ENCODE data around the gene ZNF678. TPM values are rescaled to one million over a fixed set of nuclear protein-coding genes. Genes with fewer than 3 reads are reported as not detected.

ZNF678 gene
- total RNA-seq, 2 donors from 2014 or later = 17.0 to 21.4 TPM

DNA sequence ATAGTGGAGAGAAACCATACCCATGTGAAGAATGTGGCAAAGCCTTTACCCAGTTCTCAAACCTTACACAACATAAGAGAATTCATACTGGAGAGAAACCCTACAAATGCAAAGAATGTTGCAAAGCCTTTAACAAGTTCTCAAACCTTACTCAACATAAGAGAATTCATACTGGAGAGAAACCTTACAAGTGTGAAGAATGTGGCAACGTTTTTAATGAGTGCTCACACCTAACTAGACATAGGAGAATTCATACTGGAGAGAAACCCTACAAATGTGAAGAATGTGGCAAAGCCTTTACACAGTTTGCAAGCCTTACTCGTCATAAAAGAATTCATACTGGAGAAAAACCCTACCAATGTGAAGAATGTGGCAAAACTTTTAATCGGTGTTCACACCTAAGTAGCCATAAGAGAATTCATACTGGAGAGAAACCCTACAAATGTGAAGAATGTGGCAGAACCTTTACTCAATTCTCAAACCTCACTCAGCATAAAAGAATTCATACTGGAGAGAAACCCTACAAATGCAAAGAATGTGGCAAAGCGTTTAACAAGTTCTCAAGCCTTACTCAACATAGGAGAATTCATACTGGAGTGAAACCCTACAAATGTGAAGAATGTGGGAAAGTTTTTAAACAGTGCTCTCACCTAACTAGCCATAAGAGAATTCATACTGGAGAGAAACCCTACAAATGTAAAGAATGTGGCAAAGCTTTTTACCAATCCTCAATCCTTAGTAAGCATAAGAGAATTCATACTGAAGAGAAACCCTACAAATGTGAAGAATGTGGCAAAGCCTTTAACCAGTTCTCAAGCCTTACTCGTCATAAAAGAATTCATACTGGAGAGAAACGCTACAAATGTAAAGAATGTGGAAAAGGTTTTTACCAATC, 91.7 kb downstream of the ZNF678 start:
- Histone ChIP-seq H3K27ac (no peak overlapping the region), H3K4me3 (no peak overlapping the region), H3K9me3 (peaks cover 6% of the 10 kb centered on the region), H3K27me3 (replicated peaks; ENCODE audit: insufficient read depth) (no peaks in the 10 kb centered on the region), H3K36me3 (peaks cover 5 to 10% of the 10 kb centered on the region in 2 donors), H3K4me1 (replicated peaks) (no peaks in the 10 kb centered on the region)
- DNase-seq (ENCODE audit: low spot score) = no peak
- no peak for TF ChIP-seq POLR2AphosphoS5 (IDR thresholded peaks at IDR 0.05)
- TF ChIP-seq POLR2A (IDR thresholded peaks at IDR 0.05) = no peak
- no peak for TF ChIP-seq CTCF (IDR thresholded peaks at IDR 0.05)
- intact Hi-C loops (cut with DNase I) = no loop called here
- 92% methylated on average over 6 of the region's 6 CpGs for WGBS

DNA sequence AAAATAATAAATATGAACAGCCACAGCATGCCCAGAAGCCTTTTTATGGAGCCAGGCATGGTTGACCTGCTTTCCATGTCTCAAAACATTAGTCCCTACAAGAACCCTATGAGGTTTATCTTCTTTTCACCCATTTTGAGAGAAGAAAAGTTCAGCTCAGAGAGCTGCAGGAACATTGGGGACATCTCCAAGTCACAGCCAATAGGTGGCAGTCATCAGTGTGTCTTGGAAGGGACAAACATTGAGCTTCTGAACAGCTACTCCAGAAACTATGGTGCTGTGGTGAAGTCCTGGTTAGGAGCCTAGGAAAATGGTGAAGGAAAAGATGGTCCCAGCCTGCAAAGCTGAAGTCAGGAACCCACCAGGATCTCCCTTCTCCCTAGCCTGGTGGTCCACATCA, 98.1 kb downstream of the ZNF678 start:
- intact Hi-C loops (cut with DNase I) = no loop called here
- no peaks in the 10 kb centered on the region for H3K4me1 ChIP-seq (replicated peaks)
- TF ChIP-seq POLR2A (IDR thresholded peaks at IDR 0.05) (no peak), POLR2AphosphoS5 (IDR thresholded peaks at IDR 0.05) (no peak), CTCF (IDR thresholded peaks at IDR 0.05) (no peak)
- H3K27me3 ChIP-seq (replicated peaks; ENCODE audit: insufficient read depth) = no peaks in the 10 kb centered on the region
- H3K36me3 ChIP-seq = no peaks in the 10 kb centered on the region
- no peak for DNase-seq (ENCODE audit: low spot score)
- H3K27ac ChIP-seq = no peak overlapping the region
- no peaks in the 10 kb centered on the region for H3K9me3 ChIP-seq
- H3K4me3 ChIP-seq = no peak overlapping the region

- DNase-seq (ENCODE audit: low spot score) = no peak
- Histone ChIP-seq H3K4me3 (no peak overlapping the region), H3K27ac (no peak overlapping the region), H3K4me1 (replicated peaks) (no peaks in the 10 kb centered on the region), H3K36me3 (no peaks in the 10 kb centered on the region), H3K27me3 (replicated peaks; ENCODE audit: insufficient read depth) (no peaks in the 10 kb centered on the region), H3K9me3 (no peaks in the 10 kb centered on the region)
- WGBS = 96% methylated on average over 2 of the region's 2 CpGs
- intact Hi-C loops (cut with DNase I) = no loop called here
- no peak for TF ChIP-seq POLR2AphosphoS5 (IDR thresholded peaks at IDR 0.05)
- no peak for TF ChIP-seq CTCF (IDR thresholded peaks at IDR 0.05)
- TF ChIP-seq POLR2A (IDR thresholded peaks at IDR 0.05) = no peak
Observed at GRCh38 chr1:227662933-227663332, 99.6 kb downstream of the ZNF678 start.

GRCh38 chr1:227666286-227666685, 102.9 kb downstream of the ZNF678 start:
- WGBS = 92% methylated on average over 2 of the region's 2 CpGs
- Histone ChIP-seq H3K36me3 (no peaks in the 10 kb centered on the region), H3K4me1 (replicated peaks) (no peaks in the 10 kb centered on the region), H3K27me3 (replicated peaks; ENCODE audit: insufficient read depth) (no peaks in the 10 kb centered on the region), H3K27ac (no peak overlapping the region), H3K9me3 (no peaks in the 10 kb centered on the region), H3K4me3 (no peak overlapping the region)
- no peak for TF ChIP-seq POLR2AphosphoS5 (IDR thresholded peaks at IDR 0.05)
- TF ChIP-seq CTCF (IDR thresholded peaks at IDR 0.05) = no peak
- TF ChIP-seq POLR2A (IDR thresholded peaks at IDR 0.05) = no peak
- intact Hi-C loops (cut with DNase I) = no loop called here
- DNase-seq (ENCODE audit: low spot score) = no peak

- Histone ChIP-seq H3K27ac (no peak overlapping the region), H3K36me3 (no peaks in the 10 kb centered on the region), H3K9me3 (no peaks in the 10 kb centered on the region), H3K4me1 (replicated peaks) (no peaks in the 10 kb centered on the region), H3K27me3 (replicated peaks; ENCODE audit: insufficient read depth) (no peaks in the 10 kb centered on the region), H3K4me3 (no peak overlapping the region)
- 94% methylated on average over 1 of the region's 1 CpG for WGBS
- intact Hi-C loops (cut with DNase I) = no loop called here
- TF ChIP-seq CTCF (IDR thresholded peaks at IDR 0.05) (no peak), POLR2AphosphoS5 (IDR thresholded peaks at IDR 0.05) (no peak), POLR2A (IDR thresholded peaks at IDR 0.05) (no peak)
- no peak for DNase-seq (ENCODE audit: low spot score)
Observed at GRCh38 chr1:227673441-227673840, 110.1 kb downstream of the ZNF678 start.
